Panc1 (cell line): ENCODE results near the gene SLC4A4. TPM values are rescaled to one million over a fixed set of nuclear protein-coding genes. Genes with fewer than 3 reads are reported as not detected.

Source experiments
- ATAC-seq: fragments of 200-7000 bp; cut with Tn5 transposase; 2 replicates; pipeline ENCODE4 v1.9.1; 2020; ENCODE audit warnings: mild to moderate bottlenecking, moderate library complexity
- BruUV-seq: library from RNA; stranded (reverse); fragments of 400-500 nt; replicated peaks from 2 replicates; lab custom pipeline; 2021; lab: Mats Ljungman, UMichigan
- CTCF ChIA-PET: fragments of 300-600 bp; sonication (Branson Sonifier 250); formaldehyde crosslinking; loops from one replicate; lab custom pipeline; 2022; ENCODE audit warnings: antibody characterized with exemption; lab: Charles Lee
- POLR2A ChIA-PET: fragments of 300-600 bp; sonication (Branson Sonifier 250); formaldehyde crosslinking; loops from one replicate; lab custom pipeline; 2022; ENCODE audit warnings: antibody characterized with exemption; lab: Charles Lee
- DNase-seq: peaks from one replicate; pipeline ENCODE4 v3.0.0-alpha.2; 2010; ENCODE audit warnings: low read depth, low spot score
- H3K27ac ChIP-seq: 2 replicates; pipeline ENCODE4 v1.5.1; 2011; ENCODE audit warnings: mild to moderate bottlenecking, low read length, inconsistent platforms
- H3K27me3 ChIP-seq: fragments of 200-500 bp; sonication (Bioruptor generic); 2 replicates; pipeline ENCODE4 v1.6.0; 2014; ENCODE audit warnings: low read length, inconsistent platforms; ENCODE audit not compliant: control insufficient read depth, insufficient read depth
- H3K36me3 ChIP-seq: fragments of 200-500 bp; sonication (Bioruptor generic); 2 replicates; pipeline ENCODE4 v1.5.1; 2014; ENCODE audit warnings: inconsistent platforms, mild to moderate bottlenecking, low read length, moderate library complexity; ENCODE audit not compliant: control insufficient read depth, insufficient read depth
- H3K4me1 ChIP-seq: 2 replicates; pipeline ENCODE4 v1.5.1; 2011; ENCODE audit warnings: inconsistent platforms, mild to moderate bottlenecking, low read length, moderate library complexity; ENCODE audit not compliant: control insufficient read depth, insufficient read depth
- H3K4me3 ChIP-seq, 2 experiments: 2 replicates each; pipeline ENCODE4 v1.5.1; 2011 to 2012; ENCODE audit warnings: low read depth in 2 of 2, low read length in 2 of 2, mild to moderate bottlenecking in 2 of 2, inconsistent platforms in 1 of 2, moderate library complexity in 1 of 2
- H3K9me3 ChIP-seq: fragments of 200-500 bp; sonication (Bioruptor generic); 2 replicates; pipeline ENCODE4 v1.5.1; 2014; ENCODE audit warnings: low read depth, mild to moderate bottlenecking, inconsistent platforms, low read length, moderate library complexity; ENCODE audit not compliant: control insufficient read depth, insufficient read depth
- CTCF ChIP-seq: fragments of 450-650 bp; IDR thresholded peaks from 2 replicates; pipeline ENCODE4 v1.5.1; 2017; ENCODE audit warnings: mild to moderate bottlenecking
- POLR2AphosphoS5 ChIP-seq: IDR thresholded peaks from 2 replicates; pipeline ENCODE4 v1.6.1; 2012; ENCODE audit warnings: mild to moderate bottlenecking, low read depth, low read length, moderate library complexity
- SIN3A ChIP-seq: IDR thresholded peaks from 2 replicates; pipeline ENCODE4 v1.6.1; 2012; ENCODE audit warnings: low read depth, mild to moderate bottlenecking, low read length, moderate library complexity, borderline replicate concordance; ENCODE audit not compliant: insufficient read depth
- TCF7L2 ChIP-seq: IDR thresholded peaks from 2 replicates; pipeline ENCODE4 v1.6.1; 2011; ENCODE audit warnings: mild to moderate bottlenecking, low read depth, low read length, inconsistent platforms
- in situ Hi-C: cut with HindIII; loops from 2 replicates; pipeline ENCODE4 v1.10.0; 2016; ENCODE audit warnings: low sequenced_read_pairs, low pct_unique_long_range_greater_than_20kb
- intact Hi-C: fragments of 100-400 bp; cut with micrococcal nuclease; formaldehyde crosslinking; loops from one replicate; pipeline ENCODE4 v1.10.0; 2022; ENCODE audit not compliant: unreplicated experiment
- total RNA-seq: library from RNA; stranded (reverse); gene quantifications from one replicate; pipeline ENCODE4 v1.2.1, GENCODE V29; 2021; ENCODE audit not compliant: unreplicated experiment
- TF ChIP-seq, protein P1 (sequence below), 2 experiments: IDR thresholded peaks; 2 replicates each; pipeline ENCODE4 v1.6.1; 2011 to 2012; ENCODE audit warnings: low read depth in 2 of 2, control low read depth in 1 of 2, low read length in 1 of 2, mild to moderate bottlenecking in 1 of 2, moderate library complexity in 1 of 2; ENCODE audit not compliant: insufficient read depth in 1 of 2

The SLC4A4 gene
- total RNA-seq, 1 experiment from 2014 or later = 0.26 TPM

GRCh38 chr4:71501992-71502391 lies 163.2 kb downstream of the SLC4A4 start:
- no peak for TF ChIP-seq TCF7L2
- no peak for ATAC-seq
- no TSS peak for BruUV-seq
- CTCF ChIA-PET = no interaction called here
- intact Hi-C loops = no loop called here
- no peaks in the 10 kb centered on the region for H3K9me3 ChIP-seq
- no peak overlapping the region for H3K27ac ChIP-seq
- no peaks in the 10 kb centered on the region for H3K4me1 ChIP-seq
- POLR2A ChIA-PET = no interaction called here
- no peak overlapping the region for H3K4me3 ChIP-seq
- DNase-seq = no peak
- no peaks in the 10 kb centered on the region for H3K36me3 ChIP-seq
- in situ Hi-C loops = no loop called here
- no peaks in the 10 kb centered on the region for H3K27me3 ChIP-seq

GRCh38 chr4:71518283-71518989 lies 179.6 kb downstream of the SLC4A4 start:
- POLR2A ChIA-PET = no interaction called here

More at GRCh38 chr4:71518283-71518989, 179.6 kb downstream of the SLC4A4 start:
- no TSS peak for BruUV-seq
- Histone ChIP-seq H3K36me3 (no peaks in the 10 kb centered on the region), H3K4me3 (no peak overlapping the region), H3K9me3 (no peaks in the 10 kb centered on the region), H3K27me3 (no peaks in the 10 kb centered on the region), H3K27ac (no peak overlapping the region), H3K4me1 (no peaks in the 10 kb centered on the region)
- intact Hi-C loops = no loop called here
- DNase-seq (no peak), ATAC-seq (no peak)
- in situ Hi-C loops = no loop called here
- CTCF ChIA-PET = no interaction called here
- no peak for TF ChIP-seq CTCF
- TF ChIP-seq POLR2AphosphoS5 = no peak
- TF ChIP-seq, protein P1, sequence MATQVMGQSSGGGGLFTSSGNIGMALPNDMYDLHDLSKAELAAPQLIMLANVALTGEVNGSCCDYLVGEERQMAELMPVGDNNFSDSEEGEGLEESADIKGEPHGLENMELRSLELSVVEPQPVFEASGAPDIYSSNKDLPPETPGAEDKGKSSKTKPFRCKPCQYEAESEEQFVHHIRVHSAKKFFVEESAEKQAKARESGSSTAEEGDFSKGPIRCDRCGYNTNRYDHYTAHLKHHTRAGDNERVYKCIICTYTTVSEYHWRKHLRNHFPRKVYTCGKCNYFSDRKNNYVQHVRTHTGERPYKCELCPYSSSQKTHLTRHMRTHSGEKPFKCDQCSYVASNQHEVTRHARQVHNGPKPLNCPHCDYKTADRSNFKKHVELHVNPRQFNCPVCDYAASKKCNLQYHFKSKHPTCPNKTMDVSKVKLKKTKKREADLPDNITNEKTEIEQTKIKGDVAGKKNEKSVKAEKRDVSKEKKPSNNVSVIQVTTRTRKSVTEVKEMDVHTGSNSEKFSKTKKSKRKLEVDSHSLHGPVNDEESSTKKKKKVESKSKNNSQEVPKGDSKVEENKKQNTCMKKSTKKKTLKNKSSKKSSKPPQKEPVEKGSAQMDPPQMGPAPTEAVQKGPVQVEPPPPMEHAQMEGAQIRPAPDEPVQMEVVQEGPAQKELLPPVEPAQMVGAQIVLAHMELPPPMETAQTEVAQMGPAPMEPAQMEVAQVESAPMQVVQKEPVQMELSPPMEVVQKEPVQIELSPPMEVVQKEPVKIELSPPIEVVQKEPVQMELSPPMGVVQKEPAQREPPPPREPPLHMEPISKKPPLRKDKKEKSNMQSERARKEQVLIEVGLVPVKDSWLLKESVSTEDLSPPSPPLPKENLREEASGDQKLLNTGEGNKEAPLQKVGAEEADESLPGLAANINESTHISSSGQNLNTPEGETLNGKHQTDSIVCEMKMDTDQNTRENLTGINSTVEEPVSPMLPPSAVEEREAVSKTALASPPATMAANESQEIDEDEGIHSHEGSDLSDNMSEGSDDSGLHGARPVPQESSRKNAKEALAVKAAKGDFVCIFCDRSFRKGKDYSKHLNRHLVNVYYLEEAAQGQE (IDR thresholded peaks at IDR 0.05; ENCODE audit: insufficient read depth in 1 of 2, low read depth in 2 of 2, low read length in 1 of 2) = no peak
- TF ChIP-seq SIN3A = no peak
- TF ChIP-seq TCF7L2 = no peak
